ENCODE measurements around the gene COMMD4. TPM values are rescaled to one million over a fixed set of nuclear protein-coding genes. Genes with fewer than 3 reads are reported as not detected.
"Not testable (repeated sequence)": the region's sequence is repeated elsewhere in the genome, so short reads cannot be mapped to it uniquely, and the experiment has no call there.

COMMD4 gene
- total RNA-seq, 2 experiments from 2014 or later, result 123 to 133 TPM

GRCh38 chr15:75342221-75342620 lies 6.4 kb downstream of the COMMD4 start:
- Histone ChIP-seq H3K4me2 (ENCODE audit: low read length) (no peak overlapping the region), H3K9me2 (ENCODE audit: insufficient read depth, low read length) (no peaks in the 10 kb centered on the region), H3K9me3 (ENCODE audit: low read length) (no peaks in the 10 kb centered on the region), H3K36me3 (ENCODE audit: insufficient read depth, low read length) (peaks cover 22% of the 10 kb centered on the region; the same call in 1 of the 2 replicates), H4K20me1 (ENCODE audit: insufficient read depth, low read length) (no peaks in the 10 kb centered on the region), H3K79me2 (ENCODE audit: insufficient read depth, low read depth, low read length) (no peaks in the 10 kb centered on the region), H3K4me1 (ENCODE audit: insufficient read depth, low read length, poor library complexity, severe bottlenecking) (peaks cover 23% of the 10 kb centered on the region), H2AFZ (ENCODE audit: low read length) (no peak overlapping the region), H3K4me3 (ENCODE audit: low read depth, low read length, poor library complexity, severe bottlenecking) (no peak overlapping the region), H3K27ac (ENCODE audit: low read depth, low read length, poor library complexity, severe bottlenecking) (no peak overlapping the region)
- POLR2A ChIA-PET, result no interaction called here
- CTCF ChIA-PET (ENCODE audit: unreplicated experiment), result no interaction called here
- no peak for DNase-seq (ENCODE audit: low spot score)
- intact Hi-C loops (cut with micrococcal nuclease; ENCODE audit: unreplicated experiment), result no loop called here
- no peak for TF ChIP-seq EZH2phosphoT487 (IDR thresholded peaks at IDR 0.05; ENCODE audit: borderline replicate concordance, low read depth, low read length)
- TF ChIP-seq, protein P1, sequence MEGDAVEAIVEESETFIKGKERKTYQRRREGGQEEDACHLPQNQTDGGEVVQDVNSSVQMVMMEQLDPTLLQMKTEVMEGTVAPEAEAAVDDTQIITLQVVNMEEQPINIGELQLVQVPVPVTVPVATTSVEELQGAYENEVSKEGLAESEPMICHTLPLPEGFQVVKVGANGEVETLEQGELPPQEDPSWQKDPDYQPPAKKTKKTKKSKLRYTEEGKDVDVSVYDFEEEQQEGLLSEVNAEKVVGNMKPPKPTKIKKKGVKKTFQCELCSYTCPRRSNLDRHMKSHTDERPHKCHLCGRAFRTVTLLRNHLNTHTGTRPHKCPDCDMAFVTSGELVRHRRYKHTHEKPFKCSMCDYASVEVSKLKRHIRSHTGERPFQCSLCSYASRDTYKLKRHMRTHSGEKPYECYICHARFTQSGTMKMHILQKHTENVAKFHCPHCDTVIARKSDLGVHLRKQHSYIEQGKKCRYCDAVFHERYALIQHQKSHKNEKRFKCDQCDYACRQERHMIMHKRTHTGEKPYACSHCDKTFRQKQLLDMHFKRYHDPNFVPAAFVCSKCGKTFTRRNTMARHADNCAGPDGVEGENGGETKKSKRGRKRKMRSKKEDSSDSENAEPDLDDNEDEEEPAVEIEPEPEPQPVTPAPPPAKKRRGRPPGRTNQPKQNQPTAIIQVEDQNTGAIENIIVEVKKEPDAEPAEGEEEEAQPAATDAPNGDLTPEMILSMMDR (conservative IDR thresholded peaks at IDR 0.05; ENCODE audit: low read length), result no peak
- no TSS peak for BruUV-seq (replicated peaks)

GRCh38 chr15:75343953-75344352 lies 8.1 kb downstream of the COMMD4 start:
- H3K9me3 ChIP-seq (ENCODE audit: low read length); POLR2A ChIA-PET; DNase-seq (ENCODE audit: low spot score); H3K79me2 ChIP-seq (ENCODE audit: insufficient read depth, low read depth, low read length); BruUV-seq (replicated peaks); intact Hi-C loops (cut with micrococcal nuclease; ENCODE audit: unreplicated experiment); H3K4me3 ChIP-seq (ENCODE audit: low read depth, low read length, poor library complexity, severe bottlenecking); CTCF ChIA-PET (ENCODE audit: unreplicated experiment); H4K20me1 ChIP-seq (ENCODE audit: insufficient read depth, low read length); H2AFZ ChIP-seq (ENCODE audit: low read length); H3K4me2 ChIP-seq (ENCODE audit: low read length); H3K9me2 ChIP-seq (ENCODE audit: insufficient read depth, low read length); H3K27ac ChIP-seq (ENCODE audit: low read depth, low read length, poor library complexity, severe bottlenecking): not testable (repeated sequence)
- Histone ChIP-seq H3K36me3 (ENCODE audit: insufficient read depth, low read length) (peaks cover 28% of the 10 kb centered on the region), H3K4me1 (ENCODE audit: insufficient read depth, low read length, poor library complexity, severe bottlenecking) (peaks cover 31% of the 10 kb centered on the region)

DNA sequence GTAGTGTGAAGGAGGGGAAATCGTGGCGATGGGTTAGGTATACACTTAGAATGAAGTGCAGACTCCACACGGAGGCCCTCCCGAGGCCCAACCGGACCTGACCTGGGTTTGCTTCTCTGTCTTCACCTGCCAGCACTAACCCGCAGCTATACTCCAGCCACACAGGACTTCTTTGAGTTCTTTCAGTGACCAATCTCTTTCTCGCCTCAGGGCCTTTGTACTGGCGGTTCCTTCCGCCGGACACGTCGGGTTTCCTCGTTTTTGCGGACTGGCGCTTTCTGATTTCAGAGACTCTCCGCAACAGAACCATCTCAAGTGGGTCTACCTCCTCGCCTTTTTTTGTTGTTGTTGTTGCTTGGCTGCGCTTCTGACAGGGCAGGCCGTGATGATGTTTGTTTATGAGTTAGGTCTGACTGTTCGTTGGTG lies 10.9 kb downstream of the COMMD4 start, which contains the start of gene NEIL1:
NEIL1 (plus strand) TSS at position 244 of the 426 bp plus-strand sequence. CDS start 1,867 bp downstream, outside the sequence.
- ChIA-PET POLR2A (interaction anchor here (1.1 kb wide), 1 partner anchor 23 kb away, joined by 3 read pairs; no protein-coding TSS in a partner anchor), CTCF (ENCODE audit: unreplicated experiment) (no interaction called here)
- Histone ChIP-seq H3K9me2 (ENCODE audit: insufficient read depth, low read length) (no peaks in the 10 kb centered on the region), H3K36me3 (ENCODE audit: insufficient read depth, low read length) (peaks cover 32% of the 10 kb centered on the region), H3K27ac (ENCODE audit: low read depth, low read length, poor library complexity, severe bottlenecking) (peak within 1 kb of the TSS; percentile 89), H3K4me3 (ENCODE audit: low read depth, low read length, poor library complexity, severe bottlenecking) (peak within 1 kb of the TSS; percentile 88), H3K4me2 (ENCODE audit: low read length) (peak within 1 kb of the TSS; percentile 89), H3K4me1 (ENCODE audit: insufficient read depth, low read length, poor library complexity, severe bottlenecking) (peaks cover 50% of the 10 kb centered on the region), H3K9me3 (ENCODE audit: low read length) (no peaks in the 10 kb centered on the region; the same call in 1 of the 2 replicates), H4K20me1 (ENCODE audit: insufficient read depth, low read length) (no peaks in the 10 kb centered on the region), H2AFZ (ENCODE audit: low read length) (peak within 1 kb of the TSS; percentile 68), H3K79me2 (ENCODE audit: insufficient read depth, low read depth, low read length) (no peaks in the 10 kb centered on the region)
- TF ChIP-seq EZH2phosphoT487 (IDR thresholded peaks at IDR 0.05; ENCODE audit: borderline replicate concordance, low read depth, low read length), result no peak
- TF ChIP-seq, protein P1 (conservative IDR thresholded peaks at IDR 0.05; ENCODE audit: low read length), result no peak
- DNase-seq (ENCODE audit: low spot score), result no peak
- TSS peak; percentile 95 for BruUV-seq (replicated peaks)
- intact Hi-C loops (cut with micrococcal nuclease; ENCODE audit: unreplicated experiment), result loop anchor here (1.0 to 5.0 kb wide), 3 partner anchors 21 to 295 kb away; partner anchors contain the start of genes IMP3 and MAN2C1

Data from OCI-LY7 (cell line).